ENCODE data around the gene BCL11A. TPM values are rescaled to one million over a fixed set of nuclear protein-coding genes. Genes with fewer than 3 reads are reported as not detected.

BCL11A gene
- total and polyA plus RNA-seq, 2 of the 13 experiments (the other 11 are each of a cell fraction or from before 2014, with no cell fraction given) = not detected

DNA sequence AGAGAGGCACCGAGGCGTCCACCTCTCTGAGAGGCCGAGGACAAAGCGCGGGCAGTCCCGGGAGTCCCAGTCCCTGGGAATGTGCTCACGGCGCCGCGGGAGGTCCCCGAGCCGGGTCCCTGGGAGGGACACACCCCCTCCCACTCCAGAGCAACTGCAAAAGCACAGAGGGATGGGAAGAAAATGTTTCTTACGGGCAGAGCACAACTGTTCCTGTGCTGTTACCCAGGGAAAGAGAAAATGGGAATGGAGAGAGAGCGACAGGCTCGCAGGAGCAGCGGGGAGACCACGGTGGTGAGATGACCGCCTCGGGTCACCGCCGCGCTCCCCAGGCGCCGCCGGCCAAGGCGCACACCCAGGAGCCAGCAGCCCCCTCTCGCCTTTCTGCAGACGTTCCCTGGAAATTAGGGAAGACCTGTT, 1.2 kb upstream of the BCL11A start (continued):
- TF ChIP-seq ZNF512B (CRISPR knock-in tag; IDR thresholded peaks at IDR 0.05; ENCODE audit: borderline replicate concordance) (0 out of 2 replicates have a peak, but pooled peaks have one; percentile 84), ZNF710 (CRISPR knock-in tag; IDR thresholded peaks at IDR 0.05; ENCODE audit: borderline replicate concordance) (no peak), NRL (CRISPR knock-in tag; IDR thresholded peaks at IDR 0.05; ENCODE audit: borderline replicate concordance) (0 out of 2 replicates have a peak, but pooled peaks have one; percentile 14), ZFP36L1 (CRISPR knock-in tag; IDR thresholded peaks at IDR 0.05) (no peak), CREB1 (IDR thresholded peaks at IDR 0.05) (no peak), CREB1 (CRISPR knock-in tag; IDR thresholded peaks at IDR 0.05) (no peak), ZNF674 (CRISPR knock-in tag; IDR thresholded peaks at IDR 0.05; ENCODE audit: low read depth) (no peak), MTF2 (CRISPR knock-in tag; IDR thresholded peaks at IDR 0.05; ENCODE audit: borderline replicate concordance) (peak; percentile 30), TBP (CRISPR knock-in tag; IDR thresholded peaks at IDR 0.05) (no peak), ZNF564 (CRISPR knock-in tag; IDR thresholded peaks at IDR 0.05) (0 out of 2 replicates have a peak, but pooled peaks have one; percentile 22), ZFP91 (CRISPR knock-in tag; IDR thresholded peaks at IDR 0.05; ENCODE audit: borderline replicate concordance) (peak; percentile 93; the same call in 1 of the 2 replicates)
- TF ChIP-seq, protein P1, sequence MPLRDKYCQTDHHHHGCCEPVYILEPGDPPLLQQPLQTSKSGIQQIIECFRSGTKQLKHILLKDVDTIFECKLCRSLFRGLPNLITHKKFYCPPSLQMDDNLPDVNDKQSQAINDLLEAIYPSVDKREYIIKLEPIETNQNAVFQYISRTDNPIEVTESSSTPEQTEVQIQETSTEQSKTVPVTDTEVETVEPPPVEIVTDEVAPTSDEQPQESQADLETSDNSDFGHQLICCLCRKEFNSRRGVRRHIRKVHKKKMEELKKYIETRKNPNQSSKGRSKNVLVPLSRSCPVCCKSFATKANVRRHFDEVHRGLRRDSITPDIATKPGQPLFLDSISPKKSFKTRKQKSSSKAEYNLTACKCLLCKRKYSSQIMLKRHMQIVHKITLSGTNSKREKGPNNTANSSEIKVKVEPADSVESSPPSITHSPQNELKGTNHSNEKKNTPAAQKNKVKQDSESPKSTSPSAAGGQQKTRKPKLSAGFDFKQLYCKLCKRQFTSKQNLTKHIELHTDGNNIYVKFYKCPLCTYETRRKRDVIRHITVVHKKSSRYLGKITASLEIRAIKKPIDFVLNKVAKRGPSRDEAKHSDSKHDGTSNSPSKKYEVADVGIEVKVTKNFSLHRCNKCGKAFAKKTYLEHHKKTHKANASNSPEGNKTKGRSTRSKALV (CRISPR knock-in tag; IDR thresholded peaks at IDR 0.05) = peak; percentile 36; the same call in 1 of the 2 replicates
- TF ChIP-seq, protein P2, sequence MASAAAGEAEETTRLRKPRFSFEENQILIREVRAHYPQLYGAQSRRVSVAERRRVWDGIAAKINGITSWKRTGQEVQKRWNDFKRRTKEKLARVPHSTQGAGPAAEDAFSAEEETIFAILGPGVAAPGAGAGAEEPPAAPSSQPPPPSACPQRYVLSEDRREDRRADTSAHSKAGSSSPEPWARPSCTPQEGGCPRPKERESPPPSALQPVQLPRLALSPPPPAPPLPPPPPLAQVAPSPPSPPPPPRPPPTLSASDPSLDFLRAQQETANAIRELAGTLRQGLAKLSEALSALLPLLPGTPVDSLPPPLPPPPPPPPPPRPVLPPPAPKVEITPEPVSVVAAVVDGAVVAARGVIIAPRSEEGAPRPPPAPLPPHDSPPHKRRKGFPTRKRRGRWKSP (CRISPR knock-in tag; IDR thresholded peaks at IDR 0.05) = peak; percentile 56; the same call in 1 of the 2 replicates
- TF ChIP-seq, protein P3, sequence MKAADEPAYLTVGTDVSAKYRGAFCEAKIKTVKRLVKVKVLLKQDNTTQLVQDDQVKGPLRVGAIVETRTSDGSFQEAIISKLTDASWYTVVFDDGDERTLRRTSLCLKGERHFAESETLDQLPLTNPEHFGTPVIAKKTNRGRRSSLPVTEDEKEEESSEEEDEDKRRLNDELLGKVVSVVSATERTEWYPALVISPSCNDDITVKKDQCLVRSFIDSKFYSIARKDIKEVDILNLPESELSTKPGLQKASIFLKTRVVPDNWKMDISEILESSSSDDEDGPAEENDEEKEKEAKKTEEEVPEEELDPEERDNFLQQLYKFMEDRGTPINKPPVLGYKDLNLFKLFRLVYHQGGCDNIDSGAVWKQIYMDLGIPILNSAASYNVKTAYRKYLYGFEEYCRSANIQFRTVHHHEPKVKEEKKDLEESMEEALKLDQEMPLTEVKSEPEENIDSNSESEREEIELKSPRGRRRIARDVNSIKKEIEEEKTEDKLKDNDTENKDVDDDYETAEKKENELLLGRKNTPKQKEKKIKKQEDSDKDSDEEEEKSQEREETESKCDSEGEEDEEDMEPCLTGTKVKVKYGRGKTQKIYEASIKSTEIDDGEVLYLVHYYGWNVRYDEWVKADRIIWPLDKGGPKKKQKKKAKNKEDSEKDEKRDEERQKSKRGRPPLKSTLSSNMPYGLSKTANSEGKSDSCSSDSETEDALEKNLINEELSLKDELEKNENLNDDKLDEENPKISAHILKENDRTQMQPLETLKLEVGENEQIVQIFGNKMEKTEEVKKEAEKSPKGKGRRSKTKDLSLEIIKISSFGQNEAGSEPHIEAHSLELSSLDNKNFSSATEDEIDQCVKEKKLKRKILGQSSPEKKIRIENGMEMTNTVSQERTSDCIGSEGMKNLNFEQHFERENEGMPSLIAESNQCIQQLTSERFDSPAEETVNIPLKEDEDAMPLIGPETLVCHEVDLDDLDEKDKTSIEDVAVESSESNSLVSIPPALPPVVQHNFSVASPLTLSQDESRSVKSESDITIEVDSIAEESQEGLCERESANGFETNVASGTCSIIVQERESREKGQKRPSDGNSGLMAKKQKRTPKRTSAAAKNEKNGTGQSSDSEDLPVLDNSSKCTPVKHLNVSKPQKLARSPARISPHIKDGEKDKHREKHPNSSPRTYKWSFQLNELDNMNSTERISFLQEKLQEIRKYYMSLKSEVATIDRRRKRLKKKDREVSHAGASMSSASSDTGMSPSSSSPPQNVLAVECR (CRISPR knock-in tag; IDR thresholded peaks at IDR 0.05; ENCODE audit: borderline replicate concordance) = peak; percentile 30; the same call in 1 of the 2 replicates

Data from HepG2 (cell line).